Measurements from ENCODE around the gene PYCARD. TPM values are rescaled to one million over a fixed set of nuclear protein-coding genes. Genes with fewer than 3 reads are reported as not detected.
"Not testable (repeated sequence)": the region's sequence is repeated elsewhere in the genome, so short reads cannot be mapped to it uniquely, and the experiment has no call there.

Gene PYCARD
- total and polyA plus RNA-seq, 2 experiments from 2014 or later, result 9.4 to 16.1 TPM

GRCh38 chr16:31199430-31200041 lies 3.0 kb downstream of the PYCARD start:
- Histone ChIP-seq H3K4me3 (no peak overlapping the region), H3K9me2 (replicated peaks; ENCODE audit: insufficient read depth) (no peaks in the 10 kb centered on the region), H3K9me3 (ENCODE audit: low read depth) (no peaks in the 10 kb centered on the region), H3K79me2 (no peaks in the 10 kb centered on the region), H3K4me2 (no peak overlapping the region), H2AFZ (no peak overlapping the region), H3K27me3 (peaks cover 5% of the 10 kb centered on the region), H3K4me1 (ENCODE audit: insufficient read depth) (peaks cover 14% of the 10 kb centered on the region), H4K20me1 (ENCODE audit: insufficient read depth, poor library complexity, severe bottlenecking) (peaks cover 38% of the 10 kb centered on the region), H3K36me3 (replicated peaks; ENCODE audit: insufficient read depth, low read depth) (no peaks in the 10 kb centered on the region), H3K27ac (no peak overlapping the region)
- no peak for TF ChIP-seq EZH2 (IDR thresholded peaks at IDR 0.05; ENCODE audit: borderline replicate concordance)
- TF ChIP-seq CTCF (IDR thresholded peaks at IDR 0.05; ENCODE audit: poor library complexity), result no peak
- no peak for TF ChIP-seq EZH2phosphoT487 (IDR thresholded peaks at IDR 0.05; ENCODE audit: low read depth, severe bottlenecking, unreplicated experiment)
- DNase-seq (ENCODE audit: low spot score), result no peak
- WGBS (ENCODE audit: low lambda C conversion rate, missing lambda C conversion rate), result 97% methylated on average over 5 of the region's 5 CpGs

GRCh38 chr16:31198207-31198882 lies 4.2 kb downstream of the PYCARD start:
- peaks cover 14% of the 10 kb centered on the region for H3K4me1 ChIP-seq (ENCODE audit: insufficient read depth)
- no peak overlapping the region for H3K27ac ChIP-seq
- no peaks in the 10 kb centered on the region for H3K79me2 ChIP-seq
- H3K9me2 ChIP-seq (replicated peaks; ENCODE audit: insufficient read depth), result no peaks in the 10 kb centered on the region
- TF ChIP-seq EZH2 (IDR thresholded peaks at IDR 0.05; ENCODE audit: borderline replicate concordance), result no peak
- no peak for TF ChIP-seq CTCF (IDR thresholded peaks at IDR 0.05; ENCODE audit: poor library complexity)
- no peak for TF ChIP-seq EZH2phosphoT487 (IDR thresholded peaks at IDR 0.05; ENCODE audit: low read depth, severe bottlenecking, unreplicated experiment)
- 84% methylated on average over 7 of the region's 7 CpGs for WGBS (ENCODE audit: low lambda C conversion rate, missing lambda C conversion rate)
- no peaks in the 10 kb centered on the region for H3K36me3 ChIP-seq (replicated peaks; ENCODE audit: insufficient read depth, low read depth)
- H3K27me3 ChIP-seq, result peaks cover 5% of the 10 kb centered on the region
- no peak for DNase-seq (ENCODE audit: low spot score)
- no peak overlapping the region for H3K4me3 ChIP-seq
- H3K9me3 ChIP-seq (ENCODE audit: low read depth), result no peaks in the 10 kb centered on the region
- H2AFZ ChIP-seq, result no peak overlapping the region
- no peak overlapping the region for H3K4me2 ChIP-seq
- H4K20me1 ChIP-seq (ENCODE audit: insufficient read depth, poor library complexity, severe bottlenecking), result peaks cover 47% of the 10 kb centered on the region

GRCh38 chr16:31196324-31197088 lies 6.1 kb downstream of the PYCARD start:
- Histone ChIP-seq H3K79me2 (no peaks in the 10 kb centered on the region), H4K20me1 (ENCODE audit: insufficient read depth, poor library complexity, severe bottlenecking) (peaks cover 59% of the 10 kb centered on the region), H3K4me3 (no peak overlapping the region), H3K36me3 (replicated peaks; ENCODE audit: insufficient read depth, low read depth) (no peaks in the 10 kb centered on the region), H3K9me3 (ENCODE audit: low read depth) (no peaks in the 10 kb centered on the region), H3K4me2 (no peak overlapping the region), H3K27me3 (no peaks in the 10 kb centered on the region), H3K9me2 (replicated peaks; ENCODE audit: insufficient read depth) (no peaks in the 10 kb centered on the region), H3K4me1 (ENCODE audit: insufficient read depth) (peaks cover 9% of the 10 kb centered on the region), H3K27ac (no peak overlapping the region), H2AFZ (no peak overlapping the region)
- 96% methylated on average over 17 of the region's 17 CpGs for WGBS (ENCODE audit: low lambda C conversion rate, missing lambda C conversion rate)
- TF ChIP-seq EZH2phosphoT487 (IDR thresholded peaks at IDR 0.05; ENCODE audit: low read depth, severe bottlenecking, unreplicated experiment) (no peak), EZH2 (IDR thresholded peaks at IDR 0.05; ENCODE audit: borderline replicate concordance) (no peak), CTCF (IDR thresholded peaks at IDR 0.05; ENCODE audit: poor library complexity) (no peak)
- no peak for DNase-seq (ENCODE audit: low spot score)

- H3K27me3 ChIP-seq; H3K9me3 ChIP-seq (ENCODE audit: low read depth); H3K79me2 ChIP-seq; H3K9me2 ChIP-seq (replicated peaks; ENCODE audit: insufficient read depth); H3K27ac ChIP-seq; H3K36me3 ChIP-seq (replicated peaks; ENCODE audit: insufficient read depth, low read depth); H3K4me2 ChIP-seq; H3K4me1 ChIP-seq (ENCODE audit: insufficient read depth); H3K4me3 ChIP-seq; H2AFZ ChIP-seq; DNase-seq (ENCODE audit: low spot score): not testable (repeated sequence)
- WGBS (ENCODE audit: low lambda C conversion rate, missing lambda C conversion rate), result 99% methylated on average over 11 of the region's 11 CpGs
- H4K20me1 ChIP-seq (ENCODE audit: insufficient read depth, poor library complexity, severe bottlenecking), result peaks cover 66% of the 10 kb centered on the region
These were observed 6.7 kb downstream of the PYCARD start for GRCh38 chr16:31195861-31196260.
